ENCODE results near the gene TRAPPC6A. TPM values are rescaled to one million over a fixed set of nuclear protein-coding genes. Genes with fewer than 3 reads are reported as not detected.
A peak's percentile ranks its signal among the peaks of the same experiment; 100 is the strongest.

The TRAPPC6A gene
- polyA plus RNA-seq, 2 donors: 25.9 to 26.4 TPM

DNA sequence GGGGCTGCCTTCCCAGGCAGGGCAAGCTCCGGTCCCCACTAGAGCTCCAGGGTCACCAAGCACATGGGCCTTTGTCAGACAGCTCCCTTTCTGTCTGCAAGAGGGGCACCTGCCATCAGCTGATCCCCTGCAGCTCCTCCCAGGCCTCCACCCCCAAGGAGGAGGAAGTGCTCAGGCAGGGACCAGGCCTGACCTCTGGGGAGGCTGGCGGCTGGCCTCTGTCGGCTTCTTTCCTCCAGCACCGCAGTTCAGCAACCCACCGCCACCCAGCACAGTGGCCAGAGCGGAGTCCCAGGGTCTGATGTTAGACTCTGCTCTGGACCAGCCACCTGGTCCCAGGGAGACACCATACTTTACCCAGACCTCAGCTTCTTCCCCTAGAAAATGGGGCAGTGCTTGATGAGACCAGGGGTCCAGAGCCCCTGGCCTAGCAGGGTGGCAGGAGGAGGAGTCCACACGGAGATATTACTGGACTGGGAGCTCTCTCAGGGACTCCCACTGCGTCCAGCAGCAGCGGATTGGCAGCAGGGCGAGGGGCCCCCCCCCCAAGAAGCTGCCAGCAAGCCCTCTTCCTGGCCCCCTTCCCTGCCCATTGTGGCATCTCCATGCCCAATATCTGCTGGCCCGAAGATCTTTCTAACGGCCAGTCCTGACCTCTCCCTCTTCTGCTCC, 41.4 kb downstream of the TRAPPC6A start:
- H3K9me3 ChIP-seq (ENCODE audit: control insufficient read depth in 2 of 2, insufficient read depth in 1 of 2, low read depth in 1 of 2, low read length in 1 of 2): no peaks in the 10 kb centered on the region
- no peaks in the 10 kb centered on the region for H3K4me1 ChIP-seq (ENCODE audit: control insufficient read depth in 2 of 2, insufficient read depth in 2 of 2, low read length in 1 of 2)
- peaks cover 0 to 12% of the 10 kb centered on the region in 2 donors for H3K36me3 ChIP-seq (ENCODE audit: control insufficient read depth in 2 of 2, insufficient read depth in 2 of 2, low read length in 1 of 2)
- H3K27ac ChIP-seq (ENCODE audit: low read depth in 2 of 2, low read length in 1 of 2): peak overlapping the region in 1 of 2 donors; percentile 11
- no peaks in the 10 kb centered on the region for H3K27me3 ChIP-seq (ENCODE audit: control insufficient read depth in 1 of 2, insufficient read depth in 2 of 2, low read length in 2 of 2)
- WGBS, 2 donors: 75 to 84% methylated on average over 12 of the region's 12 CpGs
- H3K4me3 ChIP-seq (ENCODE audit: low read depth in 1 of 2, low read length in 2 of 2): no peak overlapping the region

DNA sequence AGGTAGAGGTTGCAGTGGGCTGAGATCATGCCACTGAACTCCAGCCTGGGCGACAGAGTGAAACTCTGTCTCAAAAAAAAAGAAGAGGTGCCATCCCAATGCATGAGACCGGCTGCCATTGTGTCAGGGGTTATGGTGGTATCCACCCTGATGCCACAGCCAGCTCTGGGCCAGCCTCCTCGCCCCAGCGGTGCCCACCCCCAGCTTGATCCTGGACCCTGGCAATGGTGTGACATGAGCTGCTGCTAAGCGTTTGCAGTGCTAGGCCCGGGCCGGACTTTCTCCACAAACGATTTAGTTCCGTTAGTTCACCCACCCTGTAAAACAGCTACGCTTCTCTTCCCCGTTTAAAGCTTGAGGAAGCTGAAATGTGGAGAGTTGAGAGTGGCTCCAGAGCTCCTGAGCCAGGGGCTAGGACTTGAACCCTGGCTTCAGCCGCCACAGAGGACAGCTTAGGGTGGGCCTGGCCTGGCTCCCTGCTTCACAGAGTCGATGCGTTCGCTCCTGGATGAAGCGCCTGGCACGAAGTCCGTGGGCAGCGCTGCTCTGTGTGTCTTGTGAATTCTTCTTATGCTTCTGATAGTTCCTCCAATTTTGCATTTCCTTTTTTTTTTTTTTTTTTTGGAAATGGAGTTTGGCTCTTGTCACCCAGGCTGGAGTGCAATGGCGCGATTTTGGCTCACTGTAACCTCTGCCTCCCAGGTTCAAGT, 42.7 kb downstream of the TRAPPC6A start:
- no peaks in the 10 kb centered on the region for H3K27me3 ChIP-seq (ENCODE audit: control insufficient read depth in 1 of 2, insufficient read depth in 2 of 2, low read length in 2 of 2)
- 94 to 96% methylated on average over 21 of the region's 21 CpGs for WGBS, 2 donors
- H3K36me3 ChIP-seq (ENCODE audit: control insufficient read depth in 2 of 2, insufficient read depth in 2 of 2, low read length in 1 of 2): peaks cover 0 to under 1% of the 10 kb centered on the region in 2 donors
- no peak overlapping the region for H3K4me3 ChIP-seq (ENCODE audit: low read depth in 1 of 2, low read length in 2 of 2)
- H3K27ac ChIP-seq (ENCODE audit: low read depth in 2 of 2, low read length in 1 of 2): no peak overlapping the region
- H3K4me1 ChIP-seq (ENCODE audit: control insufficient read depth in 2 of 2, insufficient read depth in 2 of 2, low read length in 1 of 2): no peaks in the 10 kb centered on the region
- no peaks in the 10 kb centered on the region for H3K9me3 ChIP-seq (ENCODE audit: control insufficient read depth in 2 of 2, insufficient read depth in 1 of 2, low read depth in 1 of 2, low read length in 1 of 2)

DNA sequence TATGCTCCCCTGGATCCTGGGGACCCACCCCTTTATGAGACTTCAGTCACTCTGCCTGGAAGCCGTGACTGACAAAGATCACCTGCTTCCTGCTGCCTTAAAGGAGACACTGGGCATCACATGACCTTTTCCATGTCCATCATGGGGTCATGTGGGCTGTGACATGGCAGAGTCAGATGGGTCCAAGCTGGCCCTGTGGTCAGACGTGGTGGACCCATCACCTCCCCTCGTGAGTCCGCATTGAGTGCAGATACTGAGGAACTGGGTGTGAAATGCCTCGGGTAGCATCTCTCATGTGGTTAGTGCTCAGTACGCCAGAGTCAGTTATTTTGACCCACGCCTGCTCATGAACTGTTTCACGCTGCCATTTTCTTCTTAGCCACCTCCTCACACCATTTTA, 44.4 kb downstream of the TRAPPC6A start:
- no peak overlapping the region for H3K4me3 ChIP-seq (ENCODE audit: low read depth in 1 of 2, low read length in 2 of 2)
- H3K4me1 ChIP-seq (ENCODE audit: control insufficient read depth in 2 of 2, insufficient read depth in 2 of 2, low read length in 1 of 2): no peaks in the 10 kb centered on the region
- WGBS, 2 donors: 89 to 95% methylated on average over 8 of the region's 8 CpGs
- no peaks in the 10 kb centered on the region for H3K27me3 ChIP-seq (ENCODE audit: control insufficient read depth in 1 of 2, insufficient read depth in 2 of 2, low read length in 2 of 2)
- H3K27ac ChIP-seq (ENCODE audit: low read depth in 2 of 2, low read length in 1 of 2): no peak overlapping the region
- H3K9me3 ChIP-seq (ENCODE audit: control insufficient read depth in 2 of 2, insufficient read depth in 1 of 2, low read depth in 1 of 2, low read length in 1 of 2): no peaks in the 10 kb centered on the region
- no peaks in the 10 kb centered on the region for H3K36me3 ChIP-seq (ENCODE audit: control insufficient read depth in 2 of 2, insufficient read depth in 2 of 2, low read length in 1 of 2)

DNA sequence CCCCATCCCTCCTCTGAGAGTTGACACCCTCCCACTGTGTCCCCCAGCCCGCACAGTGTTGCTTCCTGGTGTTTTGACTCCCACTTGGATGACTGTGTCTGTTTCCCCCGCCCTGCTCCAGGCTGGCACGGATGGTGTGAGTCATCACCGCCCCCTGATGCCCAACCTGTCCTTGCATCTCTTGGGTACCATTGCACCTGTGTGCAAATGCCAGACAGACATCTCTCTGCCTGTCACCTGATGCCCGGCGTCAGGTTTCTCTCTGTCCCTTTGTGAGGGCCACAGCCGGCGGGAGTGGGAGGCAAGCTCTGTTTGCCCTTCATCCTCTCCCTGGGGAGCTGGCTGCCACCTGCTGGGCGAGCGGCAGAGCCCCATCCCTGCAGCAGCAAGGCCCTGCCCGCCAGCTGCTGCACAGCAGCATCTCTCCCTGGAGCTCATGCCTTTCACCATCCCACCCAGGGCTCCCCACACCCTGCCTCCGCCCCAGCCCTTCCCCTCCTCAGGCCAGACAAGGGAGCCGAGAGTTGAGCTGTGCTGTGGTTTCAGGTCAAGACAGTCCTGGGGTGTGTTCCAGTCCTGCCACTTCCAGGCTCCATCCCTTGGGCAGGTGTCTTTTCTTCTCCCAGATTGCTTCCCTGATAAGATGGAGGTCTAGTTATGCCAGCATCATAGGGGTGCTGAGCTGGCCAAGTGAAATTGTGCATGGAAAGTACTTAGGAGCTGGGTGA, 47.0 kb downstream of the TRAPPC6A start:
- 46 to 52% methylated on average over 13 of the region's 13 CpGs for WGBS, 2 donors
- H3K36me3 ChIP-seq (ENCODE audit: control insufficient read depth in 2 of 2, insufficient read depth in 2 of 2, low read length in 1 of 2): peaks cover 0 to 2% of the 10 kb centered on the region in 2 donors
- peaks cover 0 to 2% of the 10 kb centered on the region in 2 donors for H3K4me1 ChIP-seq (ENCODE audit: control insufficient read depth in 2 of 2, insufficient read depth in 2 of 2, low read length in 1 of 2)
- no peaks in the 10 kb centered on the region for H3K27me3 ChIP-seq (ENCODE audit: control insufficient read depth in 1 of 2, insufficient read depth in 2 of 2, low read length in 2 of 2)
- H3K27ac ChIP-seq (ENCODE audit: low read depth in 2 of 2, low read length in 1 of 2): no peak overlapping the region
- no peaks in the 10 kb centered on the region for H3K9me3 ChIP-seq (ENCODE audit: control insufficient read depth in 2 of 2, insufficient read depth in 1 of 2, low read depth in 1 of 2, low read length in 1 of 2)
- H3K4me3 ChIP-seq (ENCODE audit: low read depth in 1 of 2, low read length in 2 of 2): no peak overlapping the region

DNA sequence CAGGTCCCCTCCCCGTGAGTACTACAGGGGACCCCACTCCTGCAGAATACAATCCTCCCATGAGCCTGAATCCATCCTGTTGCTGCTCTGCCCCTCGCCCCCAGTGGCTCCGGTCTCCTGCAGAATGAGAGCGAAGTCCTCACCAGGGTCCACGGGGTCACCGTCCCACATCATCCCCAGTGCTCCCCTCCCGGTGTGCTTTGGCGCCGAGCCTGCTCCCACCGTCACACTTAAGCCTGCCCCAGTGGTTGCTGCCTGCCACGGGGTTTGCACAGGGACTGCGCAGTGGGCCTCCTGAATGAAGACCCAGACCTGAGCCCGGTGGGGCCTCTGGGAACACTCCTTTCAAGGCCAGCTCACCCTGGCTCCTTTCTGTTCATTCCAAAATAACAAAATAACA, 47.8 kb downstream of the TRAPPC6A start:
- no peak overlapping the region for H3K4me3 ChIP-seq (ENCODE audit: low read depth in 1 of 2, low read length in 2 of 2)
- 79 to 91% methylated on average over 13 of the region's 13 CpGs for WGBS, 2 donors
- H3K4me1 ChIP-seq (ENCODE audit: control insufficient read depth in 2 of 2, insufficient read depth in 2 of 2, low read length in 1 of 2): peaks cover 3 to 4% of the 10 kb centered on the region in 2 donors
- no peak overlapping the region for H3K27ac ChIP-seq (ENCODE audit: low read depth in 2 of 2, low read length in 1 of 2)
- H3K9me3 ChIP-seq (ENCODE audit: control insufficient read depth in 2 of 2, insufficient read depth in 1 of 2, low read depth in 1 of 2, low read length in 1 of 2): no peaks in the 10 kb centered on the region
- no peaks in the 10 kb centered on the region for H3K27me3 ChIP-seq (ENCODE audit: control insufficient read depth in 1 of 2, insufficient read depth in 2 of 2, low read length in 2 of 2)
- H3K36me3 ChIP-seq (ENCODE audit: control insufficient read depth in 2 of 2, insufficient read depth in 2 of 2, low read length in 1 of 2): peaks cover 0 to 3% of the 10 kb centered on the region in 2 donors

DNA sequence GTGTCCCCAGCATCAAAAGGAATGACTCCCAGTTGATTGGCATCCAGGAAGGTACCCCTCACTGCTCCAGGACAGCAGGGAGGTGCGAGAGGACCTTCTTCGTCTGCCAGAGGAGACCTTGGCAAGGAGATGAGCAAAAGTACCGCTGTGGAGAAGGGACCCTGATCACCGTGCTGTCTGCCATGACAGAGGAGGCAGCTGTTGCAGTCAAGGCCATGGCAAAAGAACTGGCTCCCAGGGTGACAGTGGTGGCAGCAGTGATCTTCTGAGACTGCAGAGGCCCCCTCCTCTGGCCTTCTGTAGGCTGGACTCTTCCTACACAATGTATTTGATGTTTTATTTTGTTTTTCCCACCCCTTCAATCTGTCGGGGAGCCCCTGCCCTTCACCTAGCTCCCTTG, 49.2 kb downstream of the TRAPPC6A start:
- Histone ChIP-seq H3K27me3 (ENCODE audit: control insufficient read depth in 1 of 2, insufficient read depth in 2 of 2, low read length in 2 of 2) (no peaks in the 10 kb centered on the region), H3K36me3 (ENCODE audit: control insufficient read depth in 2 of 2, insufficient read depth in 2 of 2, low read length in 1 of 2) (peaks cover 0 to 3% of the 10 kb centered on the region in 2 donors), H3K27ac (ENCODE audit: low read depth in 2 of 2, low read length in 1 of 2) (no peak overlapping the region), H3K4me1 (ENCODE audit: control insufficient read depth in 2 of 2, insufficient read depth in 2 of 2, low read length in 1 of 2) (peaks cover 4 to 5% of the 10 kb centered on the region in 2 donors), H3K4me3 (ENCODE audit: low read depth in 1 of 2, low read length in 2 of 2) (no peak overlapping the region), H3K9me3 (ENCODE audit: control insufficient read depth in 2 of 2, insufficient read depth in 1 of 2, low read depth in 1 of 2, low read length in 1 of 2) (no peaks in the 10 kb centered on the region)
- 91% methylated on average over 5 of the region's 5 CpGs for WGBS, 2 donors

DNA sequence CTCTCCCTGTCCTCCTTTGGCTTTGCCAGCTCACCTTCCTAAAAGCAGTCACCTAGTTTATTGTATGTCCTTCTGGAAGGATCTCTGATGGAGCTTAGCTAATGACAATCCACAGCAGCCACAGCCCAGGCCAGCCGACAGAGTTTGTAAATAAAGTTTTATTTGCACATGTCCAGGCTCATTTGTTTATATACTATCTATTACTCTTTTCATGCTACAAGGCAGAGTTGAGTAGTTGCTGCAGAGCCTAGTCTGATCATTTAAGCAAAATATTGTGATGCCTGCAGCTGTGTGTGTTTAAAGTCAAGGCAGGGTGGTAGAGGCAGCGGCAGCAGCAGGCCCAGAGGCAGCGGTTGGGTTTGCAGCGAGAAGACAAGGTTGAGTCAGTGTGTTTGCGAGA, 49.9 kb downstream of the TRAPPC6A start:
- no peaks in the 10 kb centered on the region for H3K27me3 ChIP-seq (ENCODE audit: control insufficient read depth in 1 of 2, insufficient read depth in 2 of 2, low read length in 2 of 2)
- H3K27ac ChIP-seq (ENCODE audit: low read depth in 2 of 2, low read length in 1 of 2): no peak overlapping the region
- H3K4me1 ChIP-seq (ENCODE audit: control insufficient read depth in 2 of 2, insufficient read depth in 2 of 2, low read length in 1 of 2): peaks cover 4 to 6% of the 10 kb centered on the region in 2 donors
- H3K4me3 ChIP-seq (ENCODE audit: low read depth in 1 of 2, low read length in 2 of 2): no peak overlapping the region
- no peaks in the 10 kb centered on the region for H3K9me3 ChIP-seq (ENCODE audit: control insufficient read depth in 2 of 2, insufficient read depth in 1 of 2, low read depth in 1 of 2, low read length in 1 of 2)
- WGBS, 2 donors: 93 to 94% methylated on average over 5 of the region's 5 CpGs
- peaks cover 0 to 3% of the 10 kb centered on the region in 2 donors for H3K36me3 ChIP-seq (ENCODE audit: control insufficient read depth in 2 of 2, insufficient read depth in 2 of 2, low read length in 1 of 2)

DNA sequence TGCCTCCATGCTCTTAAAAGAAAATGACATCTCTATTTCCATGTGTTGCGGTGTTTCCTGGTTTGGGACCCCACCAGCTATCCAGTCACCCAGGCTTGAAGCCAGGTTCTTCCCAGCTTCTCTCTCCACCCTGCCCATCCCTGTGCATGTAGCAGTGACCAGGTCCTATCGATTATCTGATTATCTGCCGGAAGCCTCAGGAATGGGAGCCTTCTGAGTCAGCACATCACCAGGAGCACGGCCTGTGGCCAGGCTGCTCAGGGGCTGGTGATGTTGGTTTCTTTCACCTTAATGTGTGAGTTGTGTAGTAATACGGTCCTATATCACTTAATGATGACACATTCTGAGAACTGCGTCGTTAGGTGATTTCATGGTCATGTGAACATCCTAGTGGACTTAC, 51.4 kb downstream of the TRAPPC6A start:
- 84 to 91% methylated on average over 7 of the region's 7 CpGs for WGBS, 2 donors
- Histone ChIP-seq H3K27ac (ENCODE audit: low read depth in 2 of 2, low read length in 1 of 2) (no peak overlapping the region), H3K9me3 (ENCODE audit: control insufficient read depth in 2 of 2, insufficient read depth in 1 of 2, low read depth in 1 of 2, low read length in 1 of 2) (no peaks in the 10 kb centered on the region), H3K27me3 (ENCODE audit: control insufficient read depth in 1 of 2, insufficient read depth in 2 of 2, low read length in 2 of 2) (no peaks in the 10 kb centered on the region), H3K4me1 (ENCODE audit: control insufficient read depth in 2 of 2, insufficient read depth in 2 of 2, low read length in 1 of 2) (peaks cover 7 to 19% of the 10 kb centered on the region in 2 donors), H3K36me3 (ENCODE audit: control insufficient read depth in 2 of 2, insufficient read depth in 2 of 2, low read length in 1 of 2) (peaks cover 0 to 3% of the 10 kb centered on the region in 2 donors), H3K4me3 (ENCODE audit: low read depth in 1 of 2, low read length in 2 of 2) (no peak overlapping the region)

DNA sequence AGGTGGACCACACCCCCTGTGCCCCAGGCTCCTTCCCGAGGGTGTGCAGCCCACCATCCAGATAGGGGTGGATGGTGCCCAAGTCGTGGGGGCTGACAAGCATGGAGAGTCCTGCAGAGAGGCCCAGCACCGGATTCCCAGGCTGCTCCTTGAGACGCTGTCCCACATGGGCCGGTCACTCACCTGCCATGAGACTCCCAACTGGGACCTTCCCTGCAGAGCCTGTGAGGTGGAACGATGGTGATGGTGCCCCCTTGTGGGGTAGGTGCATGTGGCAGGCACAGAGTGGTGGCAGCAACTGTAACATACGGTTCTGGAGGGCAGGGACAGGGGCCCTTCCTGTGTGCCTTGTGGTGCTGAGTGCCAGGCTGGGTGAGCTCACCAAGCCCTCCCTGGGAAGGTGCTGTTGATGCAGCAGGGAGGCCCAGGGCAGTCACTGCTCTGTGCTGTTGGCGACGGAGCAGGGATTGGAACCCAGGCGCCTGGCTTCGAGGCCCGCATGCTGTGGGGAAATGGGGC, 52.0 kb downstream of the TRAPPC6A start:
- Histone ChIP-seq H3K4me1 (ENCODE audit: control insufficient read depth in 2 of 2, insufficient read depth in 2 of 2, low read length in 1 of 2) (peaks cover 7 to 22% of the 10 kb centered on the region in 2 donors), H3K9me3 (ENCODE audit: control insufficient read depth in 2 of 2, insufficient read depth in 1 of 2, low read depth in 1 of 2, low read length in 1 of 2) (no peaks in the 10 kb centered on the region), H3K27me3 (ENCODE audit: control insufficient read depth in 1 of 2, insufficient read depth in 2 of 2, low read length in 2 of 2) (no peaks in the 10 kb centered on the region), H3K27ac (ENCODE audit: low read depth in 2 of 2, low read length in 1 of 2) (no peak overlapping the region), H3K36me3 (ENCODE audit: control insufficient read depth in 2 of 2, insufficient read depth in 2 of 2, low read length in 1 of 2) (peaks cover 0 to 3% of the 10 kb centered on the region in 2 donors), H3K4me3 (ENCODE audit: low read depth in 1 of 2, low read length in 2 of 2) (no peak overlapping the region)
- WGBS, 2 donors: 57 to 63% methylated on average over 12 of the region's 12 CpGs
